H1 (cell line): ENCODE results near the gene BACE2. TPM values are rescaled to one million over a fixed set of nuclear protein-coding genes. Genes with fewer than 3 reads are reported as not detected.

Source experiments
- CTCF ChIA-PET: fragments of 300-600 bp; sonication (Branson Sonifier 250); formaldehyde crosslinking; loops from one replicate; lab custom pipeline; 2021; ENCODE audit not compliant: partially characterized antibody; lab: Charles Lee
- POLR2A ChIA-PET: fragments of 300-600 bp; sonication (Branson Sonifier 250); formaldehyde crosslinking; loops from one replicate; lab custom pipeline; 2021; ENCODE audit warnings: inconsistent platforms; ENCODE audit not compliant: partially characterized antibody; lab: Charles Lee
- DNase-seq, 2 experiments: peaks; one replicate each; pipeline versions ENCODE4 v3.0.0 to v3.0.0-alpha.2; 2010 to 2022; ENCODE audit warnings: low spot score in 2 of 2, low read depth in 1 of 2, mixed read lengths in 1 of 2
- FAIRE-seq: peaks from 2 replicates; lab custom pipeline; 2011; peaks lifted over from hg19 to GRCh38; lab: Jason Lieb, UNC
- H2AFZ ChIP-seq: 2 replicates; pipeline ENCODE4 v1.8.1; 2012; ENCODE audit warnings: low read length, inconsistent platforms
- H2AK5ac ChIP-seq: 2 replicates; pipeline ENCODE4 v1.6.1; 2013; ENCODE audit warnings: low read depth, low read length
- H2BK120ac ChIP-seq: replicated peaks from 2 replicates; pipeline ENCODE3; 2013; ENCODE audit warnings: low read depth, low read length, inconsistent platforms
- H2BK12ac ChIP-seq: 2 replicates; pipeline ENCODE4 v1.6.1; 2013; ENCODE audit warnings: low read depth, low read length
- H2BK15ac ChIP-seq: 2 replicates; pipeline ENCODE4 v1.6.1; 2013; ENCODE audit warnings: low read length
- H2BK20ac ChIP-seq: 2 replicates; pipeline ENCODE4 v1.6.1; 2013; ENCODE audit warnings: low read length
- H2BK5ac ChIP-seq: 2 replicates; pipeline ENCODE4 v1.6.1; 2013; ENCODE audit warnings: low read depth, low read length
- H3K14ac ChIP-seq: 2 replicates; pipeline ENCODE4 v1.6.1; 2013; ENCODE audit warnings: inconsistent platforms; ENCODE audit not compliant: insufficient read length
- H3K18ac ChIP-seq: 2 replicates; pipeline ENCODE4 v1.6.1; 2013; ENCODE audit warnings: low read length; ENCODE audit errors: extremely low read depth
- H3K23ac ChIP-seq: 2 replicates; pipeline ENCODE4 v1.6.1; 2013; ENCODE audit warnings: inconsistent platforms; ENCODE audit not compliant: insufficient read length
- H3K23me2 ChIP-seq: 2 replicates; pipeline ENCODE4 v1.6.1; 2013; ENCODE audit warnings: low read depth, low read length
- H3K27ac ChIP-seq: 2 replicates; pipeline ENCODE4 v1.6.1; 2011; ENCODE audit warnings: low read depth, low read length, inconsistent platforms
- H3K27me3 ChIP-seq, 4 experiments: replicated peaks in 1 of 4; 1 replicate in 1 of 4; 2 replicates in 3 of 4; pipeline versions ENCODE4 v1.6.1 to v1.8.1; 2011 to 2013; ENCODE audit warnings: low read length in 3 of 4, mild to moderate bottlenecking in 3 of 4, inconsistent platforms in 2 of 4, mixed read lengths in 2 of 4, moderate library complexity in 1 of 4; ENCODE audit not compliant: control insufficient read depth in 3 of 4, insufficient read depth in 3 of 4; ENCODE audit errors: extremely low read depth in 1 of 4
- H3K36me3 ChIP-seq, 4 experiments: 2 replicates each; pipeline versions ENCODE4 v1.6.1 to v1.8.1; 2011 to 2013; ENCODE audit warnings: mild to moderate bottlenecking in 4 of 4, low read length in 3 of 4, moderate library complexity in 2 of 4, control low read depth in 1 of 4, inconsistent platforms in 1 of 4; ENCODE audit not compliant: insufficient read depth in 4 of 4, control insufficient read depth in 2 of 4
- H3K4ac ChIP-seq: replicated peaks from 2 replicates; pipeline ENCODE3; 2013; ENCODE audit warnings: low read length, low read depth, mixed read lengths, inconsistent platforms; ENCODE audit not compliant: insufficient read length
- H3K4me1 ChIP-seq, 4 experiments: replicated peaks in 1 of 4; 1 replicate in 1 of 4; 2 replicates in 3 of 4; pipeline versions ENCODE4 v1.6.1 to v1.8.1; 2011 to 2013; ENCODE audit warnings: low read length in 3 of 4, inconsistent platforms in 2 of 4, mixed read lengths in 1 of 4; ENCODE audit not compliant: insufficient read depth in 4 of 4, control insufficient read depth in 3 of 4
- H3K4me2 ChIP-seq, 2 experiments: 2 replicates each; pipeline versions ENCODE4 v1.6.1 to v1.8.1; 2011 to 2013; ENCODE audit warnings: low read depth in 2 of 2, low read length in 2 of 2, control low read depth in 1 of 2, inconsistent platforms in 1 of 2, mild to moderate bottlenecking in 1 of 2; ENCODE audit not compliant: insufficient read depth in 1 of 2
- H3K4me3 ChIP-seq, 4 experiments: fragments of 200-600, 300-600 bp in 1 of 4; sonication (generic), shearing (Covaris generic), sonication (Bioruptor Twin) in 1 of 4; 2 replicates each; pipeline versions ENCODE4 v1.5.1 to v1.8.1; 2011 to 2016; ENCODE audit warnings: low read length in 4 of 4, low read depth in 3 of 4, control low read depth in 2 of 4, inconsistent platforms in 2 of 4, mild to moderate bottlenecking in 2 of 4, mixed read lengths in 1 of 4, moderate library complexity in 1 of 4; ENCODE audit not compliant: insufficient read depth in 2 of 4; ENCODE audit errors: extremely low read depth in 1 of 4
- H3K56ac ChIP-seq: replicated peaks from 2 replicates; pipeline ENCODE3; 2013; ENCODE audit warnings: low read depth, mild to moderate bottlenecking, mixed read lengths, low read length, inconsistent platforms; ENCODE audit not compliant: insufficient read length
- H3K79me1 ChIP-seq: 2 replicates; pipeline ENCODE4 v1.6.1; 2013; ENCODE audit warnings: low read depth, low read length, control low read depth
- H3K79me2 ChIP-seq, 2 experiments: 2 replicates each; pipeline versions ENCODE4 v1.6.1 to v1.8.1; 2012 to 2013; ENCODE audit warnings: low read length in 2 of 2, mild to moderate bottlenecking in 2 of 2, inconsistent platforms in 1 of 2; ENCODE audit not compliant: insufficient read depth in 2 of 2, control insufficient read depth in 1 of 2
- H3K9ac ChIP-seq, 4 experiments: replicated peaks in 1 of 4; 1 replicate in 1 of 4; 2 replicates in 3 of 4; pipeline versions ENCODE4 v1.6.1 to v1.8.1; 2011 to 2013; ENCODE audit warnings: low read depth in 3 of 4, low read length in 3 of 4, control low read depth in 2 of 4, mild to moderate bottlenecking in 2 of 4, moderate library complexity in 2 of 4, inconsistent platforms in 1 of 4; ENCODE audit errors: extremely low read depth in 1 of 4
- H3K9me3 ChIP-seq, 2 experiments: 2 replicates each; pipeline versions ENCODE4 v1.6.1 to v1.8.1; 2012 to 2013; ENCODE audit warnings: mild to moderate bottlenecking in 2 of 2, moderate library complexity in 2 of 2, control low read depth in 1 of 2, inconsistent platforms in 1 of 2, low read depth in 1 of 2, low read length in 1 of 2, mixed read lengths in 1 of 2; ENCODE audit not compliant: insufficient read depth in 2 of 2
- H4K20me1 ChIP-seq, 2 experiments: replicated peaks in 1 of 2; 2 replicates each; pipeline versions ENCODE3 to v1.8.1; 2011 to 2013; ENCODE audit warnings: inconsistent platforms in 2 of 2, low read length in 2 of 2, mild to moderate bottlenecking in 1 of 2; ENCODE audit not compliant: insufficient read depth in 2 of 2, control insufficient read depth in 1 of 2
- H4K5ac ChIP-seq: 2 replicates; pipeline ENCODE4 v1.6.1; 2013; ENCODE audit warnings: low read length, low read depth, mixed read lengths, inconsistent platforms; ENCODE audit not compliant: insufficient read length
- H4K8ac ChIP-seq: 2 replicates; pipeline ENCODE4 v1.8.0; 2013; ENCODE audit warnings: mild to moderate bottlenecking, moderate library complexity, low read length, inconsistent platforms; ENCODE audit not compliant: insufficient read depth; ENCODE audit errors: extremely low read depth
- H4K91ac ChIP-seq: replicated peaks from 2 replicates; pipeline ENCODE3; 2013; ENCODE audit warnings: low read length, mixed read lengths, inconsistent platforms; ENCODE audit not compliant: insufficient read length
- MAFK ChIP-seq: IDR thresholded peaks from 2 replicates; pipeline ENCODE4 v1.6.1; 2012; ENCODE audit warnings: low read depth, mild to moderate bottlenecking, improper control_type of control experiment, low read length
- POLR2A ChIP-seq, 2 experiments: IDR thresholded peaks; 1 replicate in 1 of 2; 2 replicates in 1 of 2; pipeline ENCODE4 v1.6.1; 2011; ENCODE audit warnings: low read depth in 2 of 2, low read length in 2 of 2, mild to moderate bottlenecking in 2 of 2; ENCODE audit errors: control extremely low read depth in 1 of 2
- RXRA ChIP-seq: IDR thresholded peaks from 2 replicates; pipeline ENCODE4 v1.6.1; 2011; ENCODE audit warnings: low read depth, mild to moderate bottlenecking, low read length, moderate library complexity; ENCODE audit not compliant: insufficient read depth
- SP1 ChIP-seq: IDR thresholded peaks from 2 replicates; pipeline ENCODE4 v1.6.1; 2011; ENCODE audit warnings: low read depth, low read length
- SP4 ChIP-seq: IDR thresholded peaks from 2 replicates; pipeline ENCODE4 v1.6.1; 2012; ENCODE audit warnings: low read length, inconsistent platforms
- WGBS, 2 experiments: shearing (Covaris generic) in 1 of 2; methylation state at CpG; one replicate each; pipeline versions ENCODE4 v1.1.6 to v1.1.7; 2013 to 2015; ENCODE audit warnings: low lambda C conversion rate in 2 of 2, mixed read lengths in 2 of 2, inconsistent platforms in 1 of 2, low coverage in 1 of 2, missing lambda C conversion rate in 1 of 2; ENCODE audit not compliant: insufficient replicate concordance in 2 of 2, insufficient coverage in 1 of 2, insufficient read length in 1 of 2; ENCODE audit errors: extremely low coverage in 1 of 2, missing lambda C conversion rate in 1 of 2; 5-methylcytosine and 5-hydroxymethylcytosine counted together
- polyA plus RNA-seq, 7 experiments: library from polyadenylated mRNA; depleted of rRNA in 3 of 7; stranded (reverse) in 5 of 7; unstranded in 2 of 7; fragments of >200 nt in 5 of 7; fragments of 200-250 nt in 2 of 7; gene quantifications; 1 replicate in 5 of 7; 2 replicates in 1 of 7; 4 replicates in 1 of 7; pipeline versions ENCODE4 v1.2.1 to v1.2.3, GENCODE V29; 2011 to 2013; ENCODE audit warnings: missing spikeins in 2 of 7, mixed read lengths in 2 of 7
- total RNA-seq: library from RNA; stranded (reverse); fragmentation: NEBNext Ultra II Directional; extraction: Animal tissue kit (Norgen Biotek cat#: 25700); gene quantifications from 2 replicates; pipeline ENCODE4 v1.2.1, GENCODE V29; 2021

BACE2 gene
- total and polyA plus RNA-seq, 2 of the 8 experiments (the other 6 are each of a cell fraction or from before 2014, with no cell fraction given) = 8.1 to 10.9 TPM

- Histone ChIP-seq H4K5ac (no peak overlapping the region), H3K79me1 (no peaks in the 10 kb centered on the region; the same call in 1 of the 2 replicates), H4K91ac (no peak overlapping the region), H2BK12ac (no peak overlapping the region), H2AFZ (no peak overlapping the region), H3K9me3 (0 out of 4 replicates have a peak, but pooled peaks cover 0 to 2% of the 10 kb centered on the region in 2 experiments), H3K23me2 (no peaks in the 10 kb centered on the region), H3K4me2 (no peak overlapping the region), H2BK20ac (no peak overlapping the region), H3K27me3 (no peaks in the 10 kb centered on the region), H3K4me3 (no peak overlapping the region), H3K79me2 (no peaks in the 10 kb centered on the region), H2AK5ac (no peak overlapping the region), H3K36me3 (no peaks in the 10 kb centered on the region), H3K56ac (no peak overlapping the region), H3K18ac (no peak overlapping the region), H4K20me1 (no peaks in the 10 kb centered on the region), H4K8ac (no peak overlapping the region), H3K27ac (no peak overlapping the region), H2BK5ac (no peak overlapping the region), H3K14ac (no peak overlapping the region), H3K23ac (no peak overlapping the region), H3K4ac (no peak overlapping the region), H2BK120ac (no peak overlapping the region), H2BK15ac (no peak overlapping the region), H3K9ac (no peak overlapping the region), H3K4me1 (no peaks in the 10 kb centered on the region)
- no peak for FAIRE-seq
- no peak for DNase-seq
- TF ChIP-seq RXRA (no peak), POLR2A (IDR thresholded peaks at IDR 0.05; ENCODE audit: control extremely low read depth in 1 of 2, low read depth in 2 of 2, low read length in 2 of 2) (no peak), MAFK (no peak), SP1 (no peak), SP4 (no peak)
- 88% methylated on average over 8 of the region's 8 CpGs; no CpG with 5 or more reads in 1 of the 2 experiments for WGBS, 2 experiments
- ChIA-PET CTCF (no interaction called here), POLR2A (no interaction called here)
Observed at GRCh38 chr21:41250519-41250918, 82.6 kb downstream of the BACE2 start.
